Measurements from ENCODE around the gene ANGPTL8.

Gene ANGPTL8

GRCh38 chr19:11203194-11204075 is 36.0 kb upstream of the ANGPTL8 start:
- DNase-seq (ENCODE audit: low read depth in 2 of 2) = peak in 1 of 2 donors; percentile 14

- no peak for DNase-seq (ENCODE audit: low read depth in 2 of 2)
These were observed 35.3 kb upstream of the ANGPTL8 start for GRCh38 chr19:11204076-11204602.

GRCh38 chr19:11204943-11205349 is 34.5 kb upstream of the ANGPTL8 start:
- DNase-seq (ENCODE audit: low read depth in 2 of 2) = no peak

- DNase-seq (ENCODE audit: low read depth in 2 of 2) = no peak
These were observed 33.4 kb upstream of the ANGPTL8 start for GRCh38 chr19:11205939-11206570.

- DNase-seq (ENCODE audit: low read depth in 2 of 2) = no peak
These were observed 30.6 kb upstream of the ANGPTL8 start for GRCh38 chr19:11208561-11209471.

- DNase-seq (ENCODE audit: low read depth in 2 of 2) = no peak
These were observed 29.4 kb upstream of the ANGPTL8 start for GRCh38 chr19:11209839-11210655.

GRCh38 chr19:11210656-11210928 is 28.8 kb upstream of the ANGPTL8 start:
- DNase-seq (ENCODE audit: low read depth in 2 of 2) = no peak

- no peak for DNase-seq (ENCODE audit: low read depth in 2 of 2)
These were observed 25.0 kb upstream of the ANGPTL8 start for GRCh38 chr19:11214387-11214786.

GRCh38 chr19:11221082-11221598 is 18.3 kb upstream of the ANGPTL8 start:
- DNase-seq (ENCODE audit: low read depth in 2 of 2) = no peak

- DNase-seq (ENCODE audit: low read depth in 2 of 2) = no peak
These were observed 16.2 kb upstream of the ANGPTL8 start for GRCh38 chr19:11223200-11223599.

GRCh38 chr19:11224429-11224828 is 15.0 kb upstream of the ANGPTL8 start:
- no peak for DNase-seq (ENCODE audit: low read depth in 2 of 2)

- DNase-seq (ENCODE audit: low read depth in 2 of 2) = no peak
These were observed 14.2 kb upstream of the ANGPTL8 start for GRCh38 chr19:11225172-11225571.

- no peak for DNase-seq (ENCODE audit: low read depth in 2 of 2)
These were observed 13.6 kb upstream of the ANGPTL8 start for GRCh38 chr19:11225815-11226214.

- DNase-seq (ENCODE audit: low read depth in 2 of 2) = no peak
These were observed 12.7 kb upstream of the ANGPTL8 start for GRCh38 chr19:11226716-11227166.

- DNase-seq (ENCODE audit: low read depth in 2 of 2) = no peak
These were observed 12.1 kb upstream of the ANGPTL8 start for GRCh38 chr19:11227195-11227886.

GRCh38 chr19:11230621-11231386 is 8.6 kb upstream of the ANGPTL8 start:
- no peak for DNase-seq (ENCODE audit: low read depth in 2 of 2)

- no peak for DNase-seq (ENCODE audit: low read depth in 2 of 2)
These were observed 6.9 kb upstream of the ANGPTL8 start for GRCh38 chr19:11232555-11232954.

GRCh38 chr19:11233073-11233472 is 6.3 kb upstream of the ANGPTL8 start:
- no peak for DNase-seq (ENCODE audit: low read depth in 2 of 2)

- DNase-seq (ENCODE audit: low read depth in 2 of 2) = no peak
These were observed 4.8 kb upstream of the ANGPTL8 start for GRCh38 chr19:11234486-11235075.

Data from stimulated activated CD4-positive, alpha-beta T cell treated with anti-CD3 and anti-CD28 coated beads, Interleukin-1b, Interleukin-23, amount 100 ng/mL, for 1 hour (primary cell).